ENCODE results near the gene FIBCD1. TPM values are rescaled to one million over a fixed set of nuclear protein-coding genes. Genes with fewer than 3 reads are reported as not detected.

Gene FIBCD1
- total and polyA plus RNA-seq, 2 of the 8 experiments (the other 6 are each of a cell fraction or from before 2014, with no cell fraction given), result 6.1 to 8.8 TPM

DNA sequence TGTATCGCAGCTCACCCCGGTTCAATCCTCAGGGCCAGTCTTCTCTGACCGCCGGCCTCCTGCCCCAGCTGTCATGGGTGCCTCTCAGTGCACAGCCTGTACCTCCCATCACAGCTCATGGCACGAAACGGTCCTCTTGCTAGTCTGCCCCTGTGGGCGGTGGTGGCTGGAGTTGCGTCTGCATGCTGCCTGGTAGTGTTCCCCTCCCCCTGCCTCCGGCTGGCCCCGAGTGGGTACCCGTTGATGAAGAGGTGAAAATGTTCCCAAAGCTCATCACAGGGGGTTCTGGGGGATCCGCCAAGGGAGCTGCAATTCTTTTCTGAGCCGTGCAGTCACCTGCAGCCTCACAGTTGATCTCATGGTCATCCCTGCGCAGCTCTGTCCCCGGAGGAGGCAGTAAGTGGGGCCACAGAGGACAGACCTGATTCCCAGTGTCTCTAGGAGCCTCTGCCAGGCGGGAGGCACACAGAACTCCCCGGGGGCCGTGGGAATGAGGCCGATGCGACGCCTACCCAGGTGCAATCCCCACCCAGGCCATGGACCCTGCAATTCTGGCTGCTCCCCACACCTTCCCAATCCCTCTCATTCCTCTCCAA, 34.7 kb upstream of the FIBCD1 start (continued):
- TF ChIP-seq NANOG (IDR thresholded peaks at IDR 0.05; ENCODE audit: insufficient read depth, low read depth, low read length, poor library complexity, severe bottlenecking), result no peak
- no peak for TF ChIP-seq KDM4A (IDR thresholded peaks at IDR 0.05; ENCODE audit: low read depth, low read length, severe bottlenecking)
- TF ChIP-seq KDM1A (IDR thresholded peaks at IDR 0.05; ENCODE audit: borderline replicate concordance, low read length), result no peak
- TF ChIP-seq CEBPB (IDR thresholded peaks at IDR 0.05; ENCODE audit: low read depth, low read length), result no peak
- TF ChIP-seq TAF7 (optimal IDR thresholded peaks at IDR 0.05; ENCODE audit: borderline replicate concordance, low read depth, low read length), result no peak
